Vagina (tissue), 2 donors: ENCODE results near the gene EFEMP2.

Experiments
- CTCF ChIP-seq, 3 experiments: fragments of 450-650 bp in 2 of 3; fragments of 200-600 bp in 1 of 3; sonication (generic) in 1 of 3; IDR thresholded peaks; one replicate each; pipeline ENCODE4 v1.5.1; 2017 to 2019; ENCODE audit warnings: antibody characterized with exemption in 3 of 3, mild to moderate bottlenecking in 2 of 3, moderate library complexity in 2 of 3
- POLR2A ChIP-seq, 2 donors: fragments of 450-650 bp; IDR thresholded peaks; one replicate each; pipeline ENCODE4 v1.6.1; 2017; ENCODE audit warnings: antibody characterized with exemption in 2 of 2, mild to moderate bottlenecking in 2 of 2, moderate library complexity in 2 of 2

- TF ChIP-seq CTCF (IDR thresholded peaks at IDR 0.05) = no peak
- no peak for TF ChIP-seq POLR2A (IDR thresholded peaks at IDR 0.05)
These were observed 40.2 kb upstream of the EFEMP2 start for GRCh38 chr11:65912845-65913244.
